B cell (primary cell): ENCODE results near the gene DHX40.

Source experiments
- CTCF ChIP-seq: fragments of 200-600 bp; IDR thresholded peaks from one replicate; pipeline ENCODE4 v1.8.0; 2022; ENCODE audit warnings: antibody characterized with exemption, mild to moderate bottlenecking
- EZH2 ChIP-seq: IDR thresholded peaks from 2 replicates; pipeline ENCODE4 v1.6.1; 2012; ENCODE audit warnings: borderline replicate concordance, low read depth, mild to moderate bottlenecking, moderate library complexity, low read length; ENCODE audit not compliant: insufficient read depth, poor library complexity, severe bottlenecking

- TF ChIP-seq CTCF, result no peak
- no peak for TF ChIP-seq EZH2
These were observed 81.9 kb downstream of the DHX40 start for GRCh38 chr17:59647288-59647687.
